Activated CD4-positive, alpha-beta T cell treated with anti-CD3 and anti-CD28 coated beads, Interleukin-2, amount 50 U/mL, for 48 hours (primary cell): ENCODE results near the gene DAPK1.
"Not testable (repeated sequence)": the region's sequence is repeated elsewhere in the genome, so short reads cannot be mapped to it uniquely, and the experiment has no call there.

Experiments
- DNase-seq, 2 experiments: peaks; one replicate each; pipeline ENCODE4 v3.0.0-alpha.2; 2020

Gene DAPK1

DNA sequence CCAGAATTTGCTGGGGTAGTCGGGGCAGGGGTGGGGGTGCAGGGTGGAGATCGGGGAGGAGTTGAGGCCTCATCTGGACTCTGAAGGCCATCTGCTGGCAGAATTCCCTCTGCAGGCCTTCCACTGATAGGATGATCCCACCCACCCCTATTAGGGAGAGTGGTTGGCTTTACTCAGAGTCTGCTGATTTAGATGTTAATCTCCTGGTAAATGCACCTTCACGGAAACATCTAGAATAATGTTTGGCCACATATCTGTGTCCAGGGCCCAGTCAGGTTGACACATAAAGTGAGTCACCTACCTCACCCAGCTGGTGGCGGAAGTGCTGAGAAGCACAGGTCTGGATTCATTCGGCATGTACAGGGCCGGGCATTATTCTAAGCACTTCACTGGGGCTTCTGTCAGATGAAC is 50.0 kb downstream of the DAPK1 start:
- DNase-seq, result no peak

DNA sequence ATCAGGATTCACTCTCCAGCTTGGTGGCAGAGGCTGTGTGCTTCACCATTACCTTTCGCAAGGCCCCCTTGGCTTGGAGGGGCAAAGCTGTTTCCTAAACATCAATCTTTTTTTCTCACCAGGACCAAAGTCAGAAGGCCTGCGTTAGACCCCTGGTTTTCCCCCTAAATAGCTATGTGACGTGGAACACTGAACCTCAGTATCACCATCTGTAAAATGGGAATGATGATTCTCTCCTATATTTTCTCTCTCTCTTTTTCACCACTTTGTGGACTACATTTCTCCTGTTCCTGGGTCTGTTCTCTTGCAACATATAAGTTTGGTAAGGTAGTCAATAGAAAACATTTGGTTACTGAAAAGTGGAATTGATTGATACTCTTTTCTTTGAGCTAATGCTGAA is 50.5 kb downstream of the DAPK1 start:
- no peak for DNase-seq

- DNase-seq, result not testable (repeated sequence)
Measured at GRCh38 chr9:87549088-87549487, 51.4 kb downstream of the DAPK1 start.

- DNase-seq, result no peak
Measured at GRCh38 chr9:87549791-87550190, 52.1 kb downstream of the DAPK1 start.

- no peak for DNase-seq
Measured at GRCh38 chr9:87550253-87550954, 52.7 kb downstream of the DAPK1 start.

GRCh38 chr9:87551772-87552217 is 54.1 kb downstream of the DAPK1 start:
- no peak for DNase-seq

DNA sequence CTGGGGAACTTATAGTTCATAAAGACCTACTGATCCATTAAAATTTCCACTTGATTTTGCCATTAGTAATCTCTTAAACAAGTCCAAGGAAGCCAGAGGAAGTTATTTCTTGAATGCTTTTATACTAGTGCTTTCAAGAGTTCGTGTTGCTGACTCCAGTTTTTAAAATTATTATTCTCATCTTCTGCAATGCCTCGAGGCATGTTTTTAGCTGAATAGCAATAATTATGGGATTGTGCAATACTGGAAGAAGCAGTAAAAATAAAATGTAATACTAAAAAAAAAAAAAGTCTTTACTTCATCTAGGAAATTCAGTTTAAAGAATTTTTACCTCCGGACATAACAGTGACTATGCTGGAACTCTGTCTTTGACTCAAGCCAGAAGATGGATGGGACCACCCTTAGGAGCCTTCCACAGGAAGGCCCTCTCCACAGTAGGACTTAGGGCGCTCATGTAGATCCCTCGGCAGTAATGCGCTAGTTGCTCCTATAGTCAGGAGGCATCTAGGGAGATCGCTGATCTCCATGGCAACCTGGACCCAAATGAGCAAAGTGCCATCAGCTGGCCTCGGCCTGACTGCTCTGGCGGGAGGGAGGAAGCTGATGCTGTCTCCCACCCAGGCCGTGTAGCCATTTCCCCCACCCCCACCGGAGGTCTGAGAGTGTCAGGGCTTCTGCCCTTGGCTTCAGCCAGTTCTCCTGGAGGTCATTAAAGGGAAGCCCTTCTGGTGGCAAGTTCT is 56.7 kb downstream of the DAPK1 start:
- no peak for DNase-seq

DNA sequence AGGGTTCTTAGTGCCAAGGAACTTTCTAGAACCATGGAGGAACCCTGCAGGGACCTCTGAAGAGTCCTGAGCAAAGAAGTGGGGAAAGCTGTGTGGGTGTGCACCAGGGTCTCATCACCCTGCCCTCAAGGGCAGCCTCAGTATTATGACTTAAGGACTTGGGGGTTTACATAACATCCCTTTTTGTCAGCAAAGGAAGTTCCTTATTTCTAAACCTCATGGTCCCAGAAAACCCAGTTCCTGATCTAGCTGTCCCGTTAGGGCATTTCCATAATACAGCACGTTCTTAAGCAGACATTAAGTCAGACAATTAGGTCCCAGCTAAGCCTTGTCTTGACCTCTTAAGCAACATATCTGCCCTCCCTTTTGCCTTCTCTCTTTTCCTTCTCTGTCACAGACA is 57.3 kb downstream of the DAPK1 start:
- no peak for DNase-seq

GRCh38 chr9:87556039-87556438 is 58.4 kb downstream of the DAPK1 start:
- no peak for DNase-seq

GRCh38 chr9:87556821-87557220 is 59.2 kb downstream of the DAPK1 start:
- DNase-seq, result no peak

GRCh38 chr9:87557996-87558395 is 60.3 kb downstream of the DAPK1 start:
- DNase-seq, result no peak

GRCh38 chr9:87558606-87559190 is 61.0 kb downstream of the DAPK1 start:
- no peak for DNase-seq

GRCh38 chr9:87562062-87562461 is 64.4 kb downstream of the DAPK1 start:
- DNase-seq, result no peak

DNA sequence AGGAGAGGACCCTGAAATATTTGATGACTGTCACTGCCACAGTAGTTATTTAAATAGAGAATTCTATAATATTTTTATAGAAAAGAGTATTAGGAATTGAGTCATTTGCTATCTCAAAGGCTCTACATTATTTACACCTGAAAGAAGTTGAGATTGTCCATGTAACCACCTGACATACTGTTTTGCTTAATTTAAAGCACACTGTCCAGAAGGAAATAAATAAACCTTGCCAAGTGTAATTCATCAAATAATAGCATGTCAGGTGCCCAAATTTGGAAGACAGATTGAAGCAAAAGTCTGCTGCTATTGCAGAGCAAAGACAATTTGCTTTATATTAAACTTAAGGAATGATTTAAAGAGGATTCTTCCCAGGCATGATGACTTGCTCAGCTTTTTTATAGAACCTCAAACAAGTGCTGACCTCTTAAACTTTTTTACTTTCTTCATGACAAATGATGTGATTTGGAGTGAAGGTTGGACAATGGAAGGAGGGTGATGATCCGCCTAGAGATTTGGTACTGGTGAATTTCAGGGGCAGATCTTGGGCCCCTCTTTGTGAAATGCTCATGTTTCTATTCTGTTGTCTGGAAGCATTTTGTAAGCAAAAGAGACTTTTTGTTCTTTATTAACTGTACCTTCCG is 65.0 kb downstream of the DAPK1 start:
- no peak for DNase-seq

GRCh38 chr9:87564111-87564510 is 66.4 kb downstream of the DAPK1 start:
- no peak for DNase-seq

DNA sequence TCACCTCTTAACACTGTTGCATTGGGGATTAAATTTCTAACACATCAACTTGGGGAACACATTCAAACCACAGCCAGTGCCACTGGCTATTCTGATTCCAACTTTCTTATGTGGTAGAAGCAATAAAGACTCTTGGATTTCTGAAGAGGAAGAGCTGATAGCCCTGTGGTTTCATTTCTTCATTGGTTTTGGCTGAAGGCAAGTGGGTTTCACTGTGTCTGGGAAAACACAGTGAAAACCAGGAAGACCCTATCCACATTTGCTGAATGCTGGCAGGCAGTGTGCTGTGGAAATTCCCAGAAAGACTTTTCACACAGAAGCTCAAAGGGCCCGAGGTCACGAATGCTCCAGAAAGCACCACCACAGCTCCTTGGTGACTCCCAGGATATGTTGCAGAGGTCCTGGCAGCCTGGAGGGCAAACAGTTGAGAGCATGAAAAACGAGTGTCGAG is 67.1 kb downstream of the DAPK1 start:
- no peak for DNase-seq

DNA sequence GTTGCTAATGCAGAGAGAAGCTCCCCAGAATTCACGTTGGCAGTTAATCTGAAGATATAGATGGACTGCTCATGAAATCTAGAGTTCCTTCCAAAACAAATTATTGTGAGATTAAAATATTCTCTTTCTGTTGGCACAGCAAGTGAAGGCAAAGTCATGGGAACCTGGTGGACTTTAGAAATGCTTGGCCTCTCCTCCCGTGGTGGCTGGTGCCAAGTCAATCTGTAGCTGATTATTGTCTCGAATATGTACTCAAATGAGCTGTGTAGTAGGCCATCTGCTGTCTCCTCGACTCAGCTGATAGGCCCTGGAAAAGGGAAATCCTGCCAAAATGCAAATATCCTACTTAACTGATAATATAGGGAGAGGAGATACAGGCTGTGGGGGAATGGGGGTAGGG is 69.3 kb downstream of the DAPK1 start:
- DNase-seq, result no peak

DNA sequence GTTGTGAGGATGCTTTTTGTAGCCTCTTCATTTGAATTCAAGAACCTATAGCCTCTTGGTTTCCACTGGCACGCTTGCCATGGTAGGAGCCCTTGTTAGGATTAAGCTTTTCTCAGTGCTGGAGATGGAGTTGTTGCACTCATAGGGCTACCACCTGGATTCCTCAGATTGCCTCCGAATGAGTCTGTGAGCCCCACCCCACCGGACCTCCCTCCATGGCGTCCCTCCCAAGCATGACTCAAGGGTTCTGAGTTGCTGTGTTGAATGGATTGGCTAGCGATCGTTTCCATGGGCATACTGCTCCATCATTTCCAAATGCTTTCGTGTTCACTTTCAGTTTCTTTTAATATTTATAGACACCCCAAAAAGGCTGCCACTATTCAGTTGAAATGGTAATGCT is 69.9 kb downstream of the DAPK1 start:
- DNase-seq, result no peak

GRCh38 chr9:87567983-87568382 is 70.3 kb downstream of the DAPK1 start:
- DNase-seq, result no peak

- DNase-seq, result no peak
Measured at GRCh38 chr9:87568401-87568800, 70.7 kb downstream of the DAPK1 start.

DNA sequence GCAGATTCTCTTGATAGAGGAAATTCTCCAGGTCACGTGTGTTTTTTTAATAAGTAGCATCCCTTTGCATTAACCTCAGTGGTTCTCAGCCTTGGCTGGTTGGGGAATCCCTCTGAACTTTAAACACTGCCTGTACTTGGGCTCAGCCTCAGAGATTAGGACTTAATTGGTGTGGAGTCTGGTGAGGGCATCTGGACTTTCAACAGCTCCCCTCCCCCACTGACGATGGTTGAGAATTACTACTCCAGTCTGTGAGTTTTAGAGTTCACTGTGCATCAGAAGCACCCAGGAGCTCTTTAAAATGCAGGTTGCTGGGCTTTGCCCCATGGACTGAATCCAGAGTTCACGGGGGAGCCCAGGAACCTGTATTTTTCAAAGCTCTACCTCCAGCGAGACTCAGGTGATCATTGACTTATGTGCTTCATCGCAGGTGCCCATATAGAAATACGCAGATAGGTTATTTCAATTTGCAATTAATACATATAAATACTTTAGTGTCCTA is 71.4 kb downstream of the DAPK1 start:
- no peak for DNase-seq

DNA sequence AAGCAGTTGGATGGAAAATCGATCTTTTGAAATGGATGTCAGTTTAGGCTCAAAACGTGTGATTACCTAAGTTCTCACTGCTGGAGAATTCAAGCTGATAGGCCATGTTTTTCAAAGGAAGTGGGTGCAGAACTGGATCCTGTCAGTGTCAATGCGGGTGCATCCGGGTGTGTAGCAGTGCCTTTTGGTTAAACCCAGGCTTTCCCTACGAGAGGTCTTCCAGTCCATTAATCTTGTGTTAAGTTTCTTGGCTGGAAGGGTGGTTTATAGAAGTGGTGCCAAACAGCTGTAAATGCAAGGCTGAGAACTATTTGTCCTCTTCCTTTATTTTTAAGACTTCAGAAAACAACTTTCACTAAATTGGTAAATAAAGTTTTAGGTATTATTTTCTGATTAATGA is 71.9 kb downstream of the DAPK1 start:
- DNase-seq, result no peak
